ENCODE data around the gene MYO3B.
"Not testable (repeated sequence)": the region's sequence is repeated elsewhere in the genome, so short reads cannot be mapped to it uniquely, and the experiment has no call there.

MYO3B gene

DNA sequence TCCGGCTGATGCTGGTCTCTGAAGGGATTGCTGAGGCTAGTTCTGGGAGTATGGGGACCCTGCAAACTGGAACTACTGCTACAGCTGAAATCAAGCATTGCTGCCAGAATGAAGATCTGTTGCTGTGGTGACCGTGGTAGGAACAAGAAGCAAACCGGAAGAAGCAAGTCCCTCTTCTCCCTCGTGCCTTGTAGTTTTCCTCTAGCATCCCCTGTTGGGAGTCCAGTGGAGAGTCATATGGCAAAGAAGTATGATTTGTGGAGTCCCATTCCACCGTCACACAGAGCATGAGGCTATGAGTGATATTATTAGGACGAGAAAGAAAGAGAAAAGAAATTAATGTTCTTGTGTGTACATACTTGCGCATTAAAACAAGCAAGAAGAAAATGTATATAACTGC lies 398.3 kb downstream of the MYO3B start:
- no peak for DNase-seq

DNA sequence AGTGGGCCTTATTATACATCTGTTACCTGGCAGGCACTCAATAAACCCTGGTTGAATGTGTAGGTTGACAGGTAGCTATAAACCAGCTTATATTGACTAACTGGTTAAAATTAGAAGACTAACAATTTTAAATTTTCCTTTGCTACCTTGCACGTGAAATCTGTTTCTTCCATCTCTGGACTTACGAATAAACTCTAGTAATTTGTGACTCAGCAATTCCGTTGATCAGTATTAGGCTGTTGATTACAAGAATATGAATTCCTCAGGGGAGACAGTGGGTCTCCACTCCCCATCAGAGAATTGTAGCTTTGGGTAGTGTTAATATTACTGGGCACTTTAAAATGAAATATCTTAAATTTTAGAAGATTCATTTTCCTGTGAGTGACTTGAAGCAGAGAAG lies 399.4 kb downstream of the MYO3B start:
- no peak for DNase-seq

DNA sequence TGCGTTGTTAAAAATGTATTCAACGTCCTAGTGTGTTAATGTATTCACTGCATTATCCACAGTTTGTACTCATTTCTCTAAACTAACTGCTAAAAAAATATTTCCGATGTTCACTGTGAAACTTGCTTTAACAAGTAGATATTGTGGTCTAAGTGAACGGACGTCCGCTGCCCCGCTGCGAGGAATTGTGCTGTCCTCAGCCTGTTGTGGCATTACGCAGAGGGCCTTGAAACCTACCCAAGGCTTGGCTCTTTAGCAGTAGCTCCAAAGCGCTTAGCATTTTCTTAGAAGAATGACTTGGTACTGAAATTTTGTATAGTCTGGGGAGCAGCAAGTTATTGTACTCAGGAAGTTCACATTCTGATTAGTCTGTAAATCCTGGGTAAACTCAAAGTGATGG lies 400.7 kb downstream of the MYO3B start:
- DNase-seq: no peak

DNA sequence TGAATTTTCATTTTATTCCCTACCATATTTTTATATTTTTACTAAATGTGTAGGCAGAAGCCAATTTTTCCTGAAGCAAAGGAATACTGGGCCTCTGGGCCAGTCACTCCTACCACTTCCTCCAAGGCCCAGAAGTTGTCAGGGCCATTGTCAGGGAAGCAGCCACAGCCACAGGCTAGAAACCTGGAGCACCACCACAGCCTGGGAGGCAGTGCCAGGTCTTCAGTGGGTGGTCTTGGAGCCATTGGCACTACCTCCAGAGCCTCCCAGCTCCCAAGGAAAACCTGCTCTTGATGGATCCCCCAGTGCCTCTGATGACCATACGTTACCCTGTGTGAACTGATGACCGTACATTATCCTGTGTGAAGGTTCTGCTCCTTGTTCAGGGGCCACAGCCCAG lies 401.6 kb downstream of the MYO3B start:
- DNase-seq: no peak

DNA sequence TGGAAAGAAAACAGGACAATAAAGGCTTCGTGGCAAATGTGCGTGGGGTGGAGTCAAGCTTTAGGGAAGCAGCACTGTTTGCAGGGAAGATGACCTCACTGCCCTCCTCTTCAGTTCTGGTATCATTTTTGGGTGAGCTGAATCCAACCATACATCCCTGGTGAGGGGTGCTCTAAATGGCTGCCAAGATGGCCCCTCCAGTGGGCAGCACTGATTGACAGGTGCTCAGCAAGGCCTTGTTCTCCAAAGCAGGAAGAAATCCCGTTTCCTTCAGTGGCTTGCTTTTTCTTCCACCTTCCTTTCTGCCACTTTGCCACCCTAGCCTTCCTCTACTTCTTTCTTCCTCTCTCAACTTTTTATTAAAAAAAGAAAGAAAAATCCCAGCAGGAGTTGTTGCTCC lies 404.4 kb downstream of the MYO3B start:
- no peak for DNase-seq

DNA sequence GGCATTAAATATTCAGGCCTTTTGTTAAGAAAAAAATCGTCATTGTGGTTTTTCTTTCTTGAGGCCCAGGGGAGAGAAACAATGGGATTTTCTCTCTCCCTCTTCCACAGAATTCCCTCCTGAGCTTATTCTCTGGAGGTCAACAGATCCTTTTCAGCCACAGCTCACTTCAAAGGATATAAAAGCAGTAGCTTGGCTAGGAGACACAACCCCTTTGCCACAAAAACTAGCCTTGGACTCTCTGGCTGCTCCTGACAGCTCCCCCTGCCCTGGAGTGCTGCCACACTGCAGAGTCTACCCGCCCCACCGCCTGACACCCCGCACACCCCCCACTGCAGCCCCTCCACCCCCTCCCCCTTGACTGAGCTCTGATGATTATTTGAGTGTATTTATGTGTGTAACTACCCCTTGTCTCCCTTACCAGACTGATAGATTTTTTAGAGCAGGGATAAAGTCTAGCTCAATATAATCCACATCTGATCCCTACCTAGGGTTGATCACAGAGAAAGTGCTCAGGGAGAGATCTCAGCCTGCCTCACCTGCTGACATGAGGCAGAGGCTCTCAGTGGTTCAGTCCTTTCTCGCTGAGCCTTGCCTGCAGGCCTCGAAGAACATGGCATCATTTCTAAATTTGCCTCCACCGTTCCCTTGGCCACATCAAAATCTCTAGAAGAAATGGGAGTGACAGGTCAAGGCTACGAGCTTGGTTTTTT lies 405.0 kb downstream of the MYO3B start:
- DNase-seq: no peak

DNA sequence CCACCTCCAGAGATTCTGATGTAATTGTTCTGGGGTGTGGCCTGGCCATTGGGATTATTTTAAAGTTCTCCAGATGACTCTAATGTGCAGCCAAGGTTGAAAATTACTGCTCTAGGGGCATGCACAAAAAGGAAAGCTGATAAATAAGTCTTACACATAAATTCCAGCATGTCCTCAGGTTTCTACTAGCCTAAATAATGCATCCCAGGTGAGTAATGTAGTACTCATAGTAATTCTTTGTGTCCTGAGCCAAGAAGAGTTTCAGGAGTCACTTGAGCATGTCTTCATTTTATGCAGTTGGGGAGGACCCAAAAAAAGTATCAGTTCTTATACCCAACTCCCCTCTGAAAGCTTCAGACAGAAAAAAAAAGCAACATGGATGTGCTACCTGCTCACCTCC lies 407.1 kb downstream of the MYO3B start:
- DNase-seq: no peak

DNA sequence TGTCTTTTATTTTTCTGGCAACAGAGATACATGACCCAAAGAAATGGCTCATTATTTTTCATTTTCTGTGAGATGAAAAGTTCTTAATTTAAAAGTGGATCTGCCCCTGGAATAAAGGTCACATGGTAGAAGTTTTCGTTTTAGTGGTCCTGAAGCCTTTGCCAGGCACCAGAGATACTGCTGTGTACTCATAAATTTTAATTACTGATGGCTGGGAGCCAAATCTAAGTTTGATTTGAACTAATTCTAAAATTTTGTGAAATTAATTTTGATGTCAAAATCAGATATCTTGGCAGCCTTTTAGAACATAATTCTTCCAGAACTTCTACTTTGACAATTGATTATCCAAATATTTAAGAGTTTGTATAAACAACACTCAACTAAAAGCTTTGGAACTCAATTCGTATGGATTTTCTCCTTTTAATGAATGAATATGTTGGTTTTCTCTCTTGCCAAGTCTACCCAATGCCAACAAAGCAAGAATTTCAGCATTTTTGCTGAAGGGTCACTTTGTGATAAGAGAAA lies 408.7 kb downstream of the MYO3B start:
- DNase-seq: no peak

DNA sequence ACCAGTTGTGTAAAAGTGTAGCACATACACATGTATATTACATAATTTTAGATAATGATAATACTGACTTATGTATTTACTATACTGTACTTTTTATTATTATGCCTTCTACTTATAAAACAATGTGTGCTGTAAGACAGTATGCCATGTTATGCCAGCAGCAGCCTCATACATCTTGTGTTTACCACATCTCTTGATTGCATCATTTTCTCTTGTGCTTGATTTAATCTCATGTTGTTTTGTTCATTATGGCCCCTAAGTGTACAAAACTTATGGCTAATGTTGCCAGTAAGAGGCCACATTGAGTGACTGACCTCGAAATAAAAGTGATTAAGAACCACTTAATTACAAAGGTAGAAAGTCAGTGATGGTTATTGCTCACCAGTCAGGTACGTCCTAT lies 409.2 kb downstream of the MYO3B start:
- no peak for DNase-seq

DNA sequence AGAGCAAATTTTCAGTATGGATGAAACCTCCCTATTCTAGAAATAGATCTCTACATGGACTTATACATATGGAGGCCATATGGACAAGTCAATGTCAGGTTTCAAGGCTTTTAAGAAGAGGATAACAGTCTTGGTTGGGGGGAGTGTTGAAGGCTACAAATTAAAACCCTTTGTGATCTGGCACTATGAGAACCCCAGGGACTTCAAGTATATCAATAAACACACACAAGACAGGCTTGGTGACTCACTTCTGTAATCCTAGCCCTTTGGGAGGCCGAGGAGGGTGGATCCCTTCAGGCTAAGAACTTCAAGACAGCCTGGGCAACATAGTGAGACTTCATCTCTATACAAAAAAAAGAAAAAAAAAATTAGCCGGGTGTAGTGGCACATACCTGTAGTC lies 410.0 kb downstream of the MYO3B start:
- no peak for DNase-seq

DNA sequence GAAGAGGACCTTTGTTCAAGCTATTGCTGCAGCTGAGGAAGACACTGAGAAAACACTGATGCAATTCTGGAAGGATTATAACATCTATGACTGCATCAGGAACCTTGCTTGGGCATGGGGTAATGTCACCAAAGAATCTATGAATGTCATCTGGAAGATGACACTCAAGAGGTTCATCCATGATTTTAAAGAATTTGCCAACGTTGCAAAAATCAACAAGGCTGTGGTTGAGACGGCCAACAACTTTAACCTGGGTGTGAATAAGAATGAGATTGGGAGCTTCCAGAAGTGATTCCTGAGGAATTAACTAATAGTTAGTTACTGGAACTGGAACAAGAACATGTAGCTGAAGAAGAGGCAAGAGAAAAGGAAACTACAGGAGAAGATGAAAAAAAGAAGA lies 410.8 kb downstream of the MYO3B start:
- DNase-seq: no peak

DNA sequence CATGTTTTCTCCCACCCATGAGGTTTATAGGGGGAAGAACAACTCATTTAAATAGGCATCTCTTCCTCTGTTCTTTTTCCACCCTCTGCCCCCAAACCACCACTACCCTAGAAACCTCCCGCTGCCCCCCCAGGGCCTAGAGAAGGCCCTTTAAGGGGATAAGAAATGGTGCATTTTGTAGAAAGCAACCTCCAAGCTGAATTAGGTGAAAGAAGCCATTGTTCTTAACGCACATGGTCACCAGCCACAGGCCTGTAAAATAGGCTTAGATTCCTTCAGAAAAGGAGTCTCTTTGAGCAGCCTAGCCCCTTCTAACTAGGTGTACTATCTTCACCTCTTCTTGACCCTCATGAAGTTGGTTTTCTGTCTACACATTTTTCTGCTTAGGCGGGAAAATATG lies 418.6 kb downstream of the MYO3B start:
- DNase-seq: no peak

DNA sequence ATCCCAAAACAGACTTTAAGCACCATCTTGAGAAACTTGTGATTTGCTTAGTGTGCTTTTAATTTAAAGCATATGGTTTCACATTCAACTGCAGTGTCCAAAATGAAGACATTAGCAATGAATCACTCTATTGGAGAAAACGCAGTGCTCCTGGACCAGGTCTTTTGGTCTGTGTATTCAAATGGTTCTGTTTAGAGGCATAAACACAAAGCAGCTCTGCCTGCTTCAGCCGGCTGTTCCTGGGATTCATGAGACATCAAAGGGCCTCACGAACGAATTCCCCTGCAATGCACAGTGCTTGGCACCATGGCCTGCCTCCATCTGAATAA lies 420.1 kb downstream of the MYO3B start:
- DNase-seq: no peak

DNA sequence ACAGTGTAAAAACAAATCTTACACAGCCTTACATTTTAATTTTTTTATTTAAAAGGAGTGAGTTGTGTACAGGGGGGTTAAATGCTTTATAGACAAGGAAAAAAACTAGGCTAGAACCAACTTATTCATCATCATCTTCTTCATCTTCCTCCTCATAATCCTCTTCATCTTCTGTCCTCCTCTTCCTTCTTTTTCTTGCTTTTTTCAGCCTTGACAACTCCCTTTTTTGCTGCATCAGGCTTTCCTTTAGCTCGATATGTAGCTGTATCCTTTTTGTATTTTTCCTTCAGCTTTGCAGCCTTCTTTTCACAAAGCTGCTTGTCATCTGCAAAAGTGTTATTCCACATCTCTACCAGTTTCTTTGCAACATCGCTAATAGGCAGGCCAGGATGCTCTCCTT lies 423.5 kb downstream of the MYO3B start:
- DNase-seq: no peak

DNA sequence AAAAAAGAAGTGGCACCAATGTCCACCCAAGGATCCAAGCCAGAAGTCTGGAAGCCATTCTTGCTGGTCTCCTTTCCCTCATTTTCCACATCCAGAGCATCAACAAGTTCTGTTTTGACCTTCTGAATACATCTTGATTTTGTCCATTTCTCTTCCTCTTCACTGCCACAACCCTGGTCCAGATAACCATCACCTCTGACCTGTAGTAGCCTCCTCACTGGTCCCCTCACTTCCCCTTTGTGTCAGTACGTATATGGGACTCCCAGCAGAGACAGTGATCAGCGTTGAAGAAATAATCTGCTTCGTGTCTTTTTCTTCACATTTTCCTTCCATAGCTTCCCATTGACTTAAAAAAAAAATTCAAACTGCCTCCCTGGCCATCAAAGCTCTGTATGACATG lies 427.9 kb downstream of the MYO3B start:
- DNase-seq: no peak

DNA sequence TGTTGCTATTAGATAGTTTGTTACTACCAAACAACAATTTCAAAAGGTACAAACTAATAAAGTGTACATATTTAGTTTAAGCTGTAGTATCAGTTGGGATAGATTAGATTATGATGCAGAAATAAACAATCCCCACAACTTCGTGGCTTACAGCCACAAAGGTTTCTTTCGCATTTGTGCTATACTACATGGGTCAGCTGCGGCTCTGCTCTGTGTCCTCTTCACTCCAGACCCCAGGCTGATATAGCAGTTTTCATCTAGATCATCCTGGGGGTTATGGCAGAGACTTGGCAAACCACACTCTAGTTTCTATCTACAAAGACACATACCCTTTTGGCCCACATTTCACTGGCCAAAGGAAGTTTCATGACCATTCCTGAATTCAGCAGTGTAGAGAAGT lies 429.2 kb downstream of the MYO3B start:
- no peak for DNase-seq

DNA sequence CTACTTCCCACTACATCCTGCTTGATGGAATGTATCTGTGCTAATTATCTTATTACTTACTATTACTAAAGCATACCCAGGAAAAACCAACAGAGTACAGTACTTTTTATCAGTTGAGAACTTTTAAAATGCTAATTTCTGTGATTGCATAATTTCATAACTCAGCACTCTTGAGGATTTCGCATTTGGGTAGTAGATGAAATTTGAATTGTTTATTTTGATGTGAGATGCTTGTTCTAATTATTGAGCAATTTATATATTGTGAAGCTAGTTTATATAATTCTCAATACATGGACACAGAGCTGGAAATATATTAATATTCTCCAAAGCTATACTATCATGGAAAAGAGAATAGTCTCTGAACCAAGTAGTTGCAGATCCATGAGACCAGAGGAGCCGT lies 432.7 kb downstream of the MYO3B start:
- DNase-seq: no peak

DNA sequence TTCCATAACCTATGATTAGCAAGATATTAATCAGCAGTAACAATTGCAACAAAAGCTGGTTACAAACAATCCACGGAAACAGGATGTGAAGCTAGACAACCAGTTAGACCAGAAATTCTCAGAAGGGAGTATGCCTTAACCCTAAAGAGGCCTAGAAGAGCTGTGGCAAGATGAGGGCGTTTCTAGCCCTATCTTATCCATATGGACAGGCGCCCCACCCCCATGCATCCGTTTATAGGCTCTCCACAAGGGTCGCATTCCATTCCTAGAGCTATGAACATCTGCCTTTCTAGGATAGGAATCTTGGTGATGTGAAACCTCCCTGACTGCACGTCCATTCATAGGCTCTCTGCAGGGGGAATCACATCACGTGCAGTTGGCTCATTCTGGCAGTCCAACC lies 441.0 kb downstream of the MYO3B start:
- not testable (repeated sequence) for DNase-seq

DNA sequence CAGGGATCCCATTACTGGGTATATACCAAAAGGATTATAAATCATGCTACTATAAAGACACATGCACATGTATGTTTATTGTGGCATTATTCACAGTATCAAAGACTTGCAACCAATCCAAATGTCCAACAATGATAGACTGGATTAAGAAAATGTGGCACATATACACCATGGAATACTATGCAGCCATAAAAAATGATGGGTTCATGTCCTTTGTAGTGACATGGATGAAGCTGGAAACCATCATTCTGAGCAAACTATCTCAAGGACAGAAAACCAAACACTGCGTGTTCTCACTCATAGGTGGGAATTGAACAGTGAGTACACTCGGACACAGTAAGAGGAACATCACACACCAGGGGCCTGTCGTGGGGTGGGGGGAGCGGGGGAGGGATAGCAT lies 457.1 kb downstream of the MYO3B start:
- DNase-seq: not testable (repeated sequence)

DNA sequence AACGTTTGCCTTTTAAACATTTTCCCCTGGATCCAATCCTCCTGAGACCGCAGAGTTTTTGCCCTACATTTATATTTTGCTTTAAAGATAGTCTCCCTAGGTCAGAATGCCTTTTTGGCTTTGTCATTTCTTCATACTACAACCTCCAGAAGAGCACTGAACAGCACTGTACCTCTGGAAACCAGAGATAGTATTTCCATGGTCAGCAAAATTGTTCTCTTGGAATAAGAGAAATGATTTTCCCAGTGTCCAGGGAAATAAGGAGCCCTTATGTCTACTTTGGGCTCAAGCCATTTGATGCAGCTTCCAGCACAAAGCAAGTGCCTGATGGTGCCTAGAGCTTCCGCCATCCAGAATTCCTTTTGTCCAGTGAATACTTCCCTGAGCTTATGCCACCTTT lies 461.7 kb downstream of the MYO3B start:
- no peak for DNase-seq

DNA sequence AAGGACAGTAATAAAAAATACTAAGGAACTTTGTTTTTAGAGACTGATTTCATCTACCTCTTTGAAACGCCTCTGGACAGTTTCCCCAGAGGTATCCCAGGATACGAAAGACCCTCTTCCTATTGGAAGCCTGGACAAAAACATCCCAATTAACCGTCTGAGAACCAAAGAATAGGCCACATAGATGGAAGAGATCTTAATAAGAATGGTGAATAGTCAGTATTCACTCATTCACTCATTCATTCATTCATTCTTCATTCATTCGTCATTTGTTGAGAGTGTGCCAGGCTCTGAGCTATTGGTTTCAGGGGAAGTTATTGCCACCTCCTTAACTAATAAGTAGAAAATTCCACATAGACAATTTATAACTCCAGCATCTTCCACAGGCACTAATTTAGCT lies 464.0 kb downstream of the MYO3B start:
- DNase-seq: no peak

DNA sequence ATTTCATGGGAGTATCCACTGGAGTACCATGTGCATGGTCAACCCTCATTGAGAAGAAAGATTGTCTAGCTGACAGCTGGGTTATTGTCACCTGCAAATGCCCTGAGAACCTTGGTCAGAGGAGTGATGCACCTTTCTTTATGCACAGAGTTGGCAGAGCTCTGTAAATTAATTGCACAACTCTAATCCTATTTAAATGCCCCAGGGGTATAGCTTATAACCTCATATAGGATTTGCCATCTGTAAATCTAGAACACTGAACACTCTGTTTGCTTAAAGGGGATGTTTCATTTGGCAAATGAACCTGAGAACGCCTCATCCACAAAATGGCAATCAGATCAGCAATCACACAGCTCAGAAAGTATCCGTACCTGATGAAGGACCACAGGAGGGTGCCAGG lies 465.4 kb downstream of the MYO3B start:
- DNase-seq: no peak

DNA sequence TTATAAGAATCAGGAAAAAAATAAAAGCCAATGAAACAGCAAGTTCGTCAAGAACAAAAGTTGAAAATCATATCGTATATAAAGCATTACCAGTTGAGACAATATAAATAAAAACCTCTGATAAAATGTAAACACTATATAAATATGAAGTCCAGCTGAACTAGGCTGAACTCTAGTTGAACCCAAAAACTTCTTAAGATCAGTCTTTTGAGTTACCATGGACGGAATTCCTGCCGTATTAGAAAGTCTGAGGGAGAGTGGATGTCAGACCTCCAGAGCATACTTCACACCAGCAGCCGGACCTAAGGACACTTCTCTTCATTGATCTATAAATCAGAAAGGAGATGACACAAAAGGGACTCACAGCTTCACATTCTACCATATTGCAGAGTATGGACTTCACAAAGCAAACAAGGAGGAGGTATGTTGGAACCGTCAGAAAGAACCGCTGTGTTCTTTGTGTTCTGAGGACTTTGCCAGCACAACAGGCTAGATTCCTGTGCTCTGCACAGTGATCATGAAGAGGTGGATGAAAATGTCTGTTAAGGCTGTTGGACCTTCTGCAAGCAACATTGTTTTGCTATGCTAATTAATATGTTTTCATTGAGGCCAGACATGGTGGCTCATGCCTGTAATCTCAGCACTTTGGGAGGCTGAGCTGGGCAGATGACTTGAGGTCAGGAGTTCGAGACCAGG lies 469.9 kb downstream of the MYO3B start:
- DNase-seq: no peak

DNA sequence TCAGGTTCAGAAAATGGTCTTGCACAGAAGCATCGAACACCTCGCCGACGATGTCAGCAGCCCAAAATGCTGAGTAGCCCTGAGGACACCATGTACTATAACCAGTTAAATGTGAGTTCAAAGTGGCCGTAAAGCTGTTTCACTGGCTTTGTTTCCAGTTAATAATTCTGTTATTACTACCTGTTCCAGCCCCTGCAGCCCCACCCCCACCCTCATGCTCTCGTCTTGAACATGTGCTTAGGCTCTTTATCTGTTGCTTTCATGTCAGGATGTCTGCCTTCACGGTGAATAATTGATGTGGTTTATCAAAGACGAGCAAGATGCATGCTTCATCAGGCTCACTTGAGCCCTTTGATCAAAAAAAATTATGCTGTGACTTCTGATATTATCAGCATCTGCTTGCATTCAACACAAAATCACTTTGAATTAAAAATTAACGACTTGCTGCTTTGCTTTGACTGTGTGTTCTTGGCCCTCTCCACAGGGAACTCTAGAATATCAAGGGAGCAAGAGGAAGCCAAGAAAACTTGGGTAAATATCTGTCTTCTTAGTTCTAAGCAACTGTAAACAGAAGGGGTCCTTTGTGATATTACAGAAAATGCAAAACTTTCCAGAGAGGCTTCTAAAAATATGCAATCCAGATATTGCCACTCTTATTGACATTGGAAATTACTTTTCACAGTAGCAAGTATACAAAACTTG lies 473.8 kb downstream of the MYO3B start:
- peak; percentile 41 to 87 (median 76) for DNase-seq

All from stimulated activated naive CD4-positive, alpha-beta T cell (primary cell).